Mammary epithelial cell (primary cell): ENCODE data around the gene PLS1.

Experiments used
- CTCF ChIP-seq, 2 donors: IDR thresholded peaks in 1 of 2; conservative IDR thresholded peaks in 1 of 2; 2 replicates each; pipeline ENCODE4 v1.5.1; 2011 to 2012; ENCODE audit warnings: inconsistent platforms in 2 of 2, low read length in 2 of 2, mild to moderate bottlenecking in 2 of 2, control low read depth in 1 of 2, low read depth in 1 of 2; ENCODE audit not compliant: insufficient read depth in 1 of 2; ENCODE audit errors: extremely low read depth in 1 of 2
- EZH2 ChIP-seq: IDR thresholded peaks from 2 replicates; pipeline ENCODE4 v1.6.1; 2012; ENCODE audit warnings: low read length, inconsistent platforms, borderline replicate concordance

GRCh38 chr3:142650001-142650693 lies 54.0 kb downstream of the PLS1 start:
- TF ChIP-seq CTCF (conservative IDR thresholded peaks at IDR 0.05 in 1 of 2, IDR thresholded peaks at IDR 0.05 in 1 of 2; ENCODE audit: extremely low read depth in 1 of 2, insufficient read depth in 1 of 2, low read depth in 1 of 2, low read length in 2 of 2) (no peak), EZH2 (no peak)
